Colonic mucosa (tissue), 4 donors: ENCODE results near the gene CCDC88C. TPM values are rescaled to one million over a fixed set of nuclear protein-coding genes. Genes with fewer than 3 reads are reported as not detected.

Source experiments
- DNase-seq: peaks from one replicate; pipeline ENCODE4 v3.0.0-alpha.2; 2020
- H3K27ac ChIP-seq: fragments of 200-600 bp; one replicate; pipeline ENCODE4 v1.8.0; 2021
- H3K27me3 ChIP-seq: fragments of 200-600 bp; one replicate; pipeline ENCODE4 v1.8.0; 2021
- H3K36me3 ChIP-seq: fragments of 200-600 bp; one replicate; pipeline ENCODE4 v1.8.0; 2021
- H3K4me1 ChIP-seq: fragments of 200-600 bp; one replicate; pipeline ENCODE4 v1.8.0; 2021; ENCODE audit warnings: mild to moderate bottlenecking
- H3K4me3 ChIP-seq: fragments of 200-600 bp; one replicate; pipeline ENCODE4 v1.8.0; 2021
- H3K9ac ChIP-seq, 2 donors: one replicate each; pipeline ENCODE4 v1.7.0; 2013; ENCODE audit warnings: control low read depth in 2 of 2, low read depth in 2 of 2, low read length in 2 of 2
- H3K9me3 ChIP-seq: fragments of 200-600 bp; one replicate; pipeline ENCODE4 v1.8.0; 2021
- intact Hi-C: fragments of 100-400 bp; cut with DNase I; formaldehyde crosslinking; loops from one replicate; pipeline ENCODE4 v1.14.1; 2022
- total RNA-seq, 2 donors: library from RNA; stranded (reverse); fragmentation: NEBNext Ultra II Directional in 1 of 2; extraction: Animal tissue kit (Norgen Biotek cat#: 25700) in 1 of 2; gene quantifications; one replicate each; pipeline ENCODE4 v1.2.1, GENCODE V29; 2021
- TF ChIP-seq, protein P1 (sequence below): fragments of 200-600 bp; IDR thresholded peaks from one replicate; pipeline ENCODE4 v1.8.0; 2022; ENCODE audit warnings: antibody characterized with exemption, mild to moderate bottlenecking
- donor health status: healthy.
- donor health status: DM: no; HTN: no; CAD: no.
- donor health status: DM: no; HTN: no; CAD: no.

CCDC88C gene
- total RNA-seq, 2 donors from 2014 or later = 45.6 to 48.0 TPM

DNA sequence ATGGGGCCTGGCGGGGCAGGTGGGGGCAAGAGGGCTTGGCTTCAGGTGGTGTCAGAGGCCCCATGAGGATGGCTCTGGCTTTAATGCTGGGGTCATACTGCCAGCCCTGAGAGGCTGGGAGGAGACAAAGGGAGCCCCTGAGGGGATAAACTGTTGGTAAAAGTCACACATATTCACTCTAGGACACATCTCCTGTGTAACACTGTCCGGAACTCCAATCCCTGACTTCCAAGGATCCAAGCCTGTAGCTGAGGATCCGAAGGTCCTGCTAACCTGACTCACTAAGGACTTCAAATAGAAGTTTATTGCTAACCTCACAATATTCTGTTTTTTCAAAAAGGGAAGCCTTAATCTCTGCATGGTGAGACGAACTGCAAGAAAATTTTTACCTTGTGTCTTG, 134.0 kb downstream of the CCDC88C start:
- H3K27ac ChIP-seq = no peak overlapping the region
- peaks cover 8% of the 10 kb centered on the region for H3K36me3 ChIP-seq
- intact Hi-C loops = loop anchor here (10.0 kb wide), 1 partner anchor 379 kb away; no protein-coding TSS in a partner anchor

DNA sequence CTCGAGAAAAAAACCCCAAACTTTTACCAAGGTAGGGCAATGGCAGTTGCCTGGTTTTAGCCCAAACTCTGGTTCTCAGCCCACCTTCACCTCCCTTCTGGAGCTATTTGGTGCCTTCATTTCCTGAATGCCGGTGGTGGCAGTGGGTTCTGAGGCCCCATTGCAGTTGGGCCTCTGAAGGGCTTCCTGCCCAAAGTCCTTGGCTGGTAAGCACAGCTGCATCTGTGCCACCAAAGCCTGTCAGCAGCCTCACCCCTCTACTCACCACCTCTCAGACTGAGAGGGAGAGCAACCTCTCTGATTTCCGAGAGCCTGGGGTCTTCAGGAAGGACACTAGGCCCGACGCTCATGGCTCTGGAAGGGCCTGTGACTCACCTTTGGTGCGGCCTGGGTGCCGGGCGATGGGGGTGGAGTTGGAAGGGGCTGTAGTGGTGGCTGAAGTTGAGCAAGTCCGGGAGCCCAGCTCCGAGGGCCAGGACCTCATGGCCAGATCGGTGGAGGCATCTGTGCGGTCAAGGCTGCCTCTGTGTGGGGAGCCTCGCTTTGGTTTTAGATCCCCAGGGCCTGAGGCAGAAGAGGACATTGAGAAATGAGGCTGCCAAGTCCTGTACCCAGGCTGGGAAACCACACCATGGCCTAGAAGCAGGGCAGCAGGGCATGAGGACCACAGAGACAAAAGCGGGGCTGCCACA, 134.5 kb downstream of the CCDC88C start:
- TF ChIP-seq, protein P1, sequence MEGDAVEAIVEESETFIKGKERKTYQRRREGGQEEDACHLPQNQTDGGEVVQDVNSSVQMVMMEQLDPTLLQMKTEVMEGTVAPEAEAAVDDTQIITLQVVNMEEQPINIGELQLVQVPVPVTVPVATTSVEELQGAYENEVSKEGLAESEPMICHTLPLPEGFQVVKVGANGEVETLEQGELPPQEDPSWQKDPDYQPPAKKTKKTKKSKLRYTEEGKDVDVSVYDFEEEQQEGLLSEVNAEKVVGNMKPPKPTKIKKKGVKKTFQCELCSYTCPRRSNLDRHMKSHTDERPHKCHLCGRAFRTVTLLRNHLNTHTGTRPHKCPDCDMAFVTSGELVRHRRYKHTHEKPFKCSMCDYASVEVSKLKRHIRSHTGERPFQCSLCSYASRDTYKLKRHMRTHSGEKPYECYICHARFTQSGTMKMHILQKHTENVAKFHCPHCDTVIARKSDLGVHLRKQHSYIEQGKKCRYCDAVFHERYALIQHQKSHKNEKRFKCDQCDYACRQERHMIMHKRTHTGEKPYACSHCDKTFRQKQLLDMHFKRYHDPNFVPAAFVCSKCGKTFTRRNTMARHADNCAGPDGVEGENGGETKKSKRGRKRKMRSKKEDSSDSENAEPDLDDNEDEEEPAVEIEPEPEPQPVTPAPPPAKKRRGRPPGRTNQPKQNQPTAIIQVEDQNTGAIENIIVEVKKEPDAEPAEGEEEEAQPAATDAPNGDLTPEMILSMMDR = no peak
- H3K4me3 ChIP-seq = no peak overlapping the region
- no peaks in the 10 kb centered on the region for H3K9me3 ChIP-seq
- intact Hi-C loops = loop anchor here (10.0 kb wide), 1 partner anchor 378 kb away; no protein-coding TSS in a partner anchor
- no peaks in the 10 kb centered on the region for H3K27me3 ChIP-seq
- peaks cover 9% of the 10 kb centered on the region for H3K36me3 ChIP-seq
- H3K27ac ChIP-seq = no peak overlapping the region
- no peaks in the 10 kb centered on the region for H3K4me1 ChIP-seq
- H3K9ac ChIP-seq = no peak overlapping the region
- no peak for DNase-seq

More for the DNA sequence above, 134.0 kb downstream of the CCDC88C start:
- H3K4me3 ChIP-seq = no peak overlapping the region
- no peaks in the 10 kb centered on the region for H3K27me3 ChIP-seq
- H3K9ac ChIP-seq = no peak overlapping the region
- DNase-seq = no peak
- no peaks in the 10 kb centered on the region for H3K9me3 ChIP-seq
- no peaks in the 10 kb centered on the region for H3K4me1 ChIP-seq
- TF ChIP-seq, protein P1 = no peak

DNA sequence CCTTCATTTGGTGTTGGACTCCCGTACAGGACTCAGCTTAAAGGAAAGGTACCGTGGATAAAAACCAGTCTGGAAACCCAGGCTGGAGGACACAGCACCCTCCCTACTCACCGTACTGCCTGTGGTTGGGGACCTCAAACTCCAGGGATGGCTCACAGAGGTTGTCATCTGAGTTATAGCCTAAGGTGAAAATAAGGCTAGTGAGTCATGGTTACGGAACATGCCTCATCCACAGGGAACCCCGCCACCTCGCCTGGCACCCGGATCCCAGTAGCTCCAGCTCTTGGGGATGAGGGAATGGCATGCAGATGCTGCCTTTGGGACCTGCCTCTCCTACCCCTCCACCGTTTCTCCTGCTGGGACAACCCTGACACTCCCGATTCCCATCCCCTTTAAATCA, 136.3 kb downstream of the CCDC88C start:
- Histone ChIP-seq H3K27me3 (no peaks in the 10 kb centered on the region), H3K36me3 (peaks cover 18% of the 10 kb centered on the region), H3K9ac (no peak overlapping the region), H3K27ac (no peak overlapping the region), H3K4me1 (no peaks in the 10 kb centered on the region), H3K4me3 (no peak overlapping the region), H3K9me3 (no peaks in the 10 kb centered on the region)
- TF ChIP-seq, protein P1 = no peak
- DNase-seq = no peak
- intact Hi-C loops = loop anchor here (10.0 kb wide), 1 partner anchor 377 kb away; no protein-coding TSS in a partner anchor

DNA sequence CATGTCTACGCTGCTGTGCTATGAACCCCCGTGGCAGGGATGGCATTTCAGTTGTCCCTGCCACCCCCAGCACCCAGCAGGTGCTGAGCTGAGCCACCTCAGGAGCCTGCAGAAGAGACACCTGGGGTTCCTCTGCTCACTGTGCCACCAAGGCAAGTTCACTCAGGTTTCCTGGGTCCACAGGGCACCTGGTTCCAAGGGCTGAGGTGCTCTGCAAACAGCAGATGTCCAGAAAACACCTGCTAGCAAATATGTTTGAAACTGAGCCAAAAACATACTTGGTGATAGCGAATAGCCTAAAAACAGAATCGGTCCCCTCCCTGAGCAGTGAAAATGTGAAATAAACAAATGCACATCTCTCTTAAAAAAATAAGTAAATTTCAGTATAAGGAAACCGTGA, 137.5 kb downstream of the CCDC88C start:
- H3K9ac ChIP-seq = no peak overlapping the region
- TF ChIP-seq, protein P1 = no peak
- no peaks in the 10 kb centered on the region for H3K4me1 ChIP-seq
- DNase-seq = no peak
- H3K27me3 ChIP-seq = no peaks in the 10 kb centered on the region
- no peak overlapping the region for H3K4me3 ChIP-seq
- no peak overlapping the region for H3K27ac ChIP-seq
- peaks cover 18% of the 10 kb centered on the region for H3K36me3 ChIP-seq
- intact Hi-C loops = loop anchor here (10.0 kb wide), 1 partner anchor 375 kb away; no protein-coding TSS in a partner anchor
- no peaks in the 10 kb centered on the region for H3K9me3 ChIP-seq

DNA sequence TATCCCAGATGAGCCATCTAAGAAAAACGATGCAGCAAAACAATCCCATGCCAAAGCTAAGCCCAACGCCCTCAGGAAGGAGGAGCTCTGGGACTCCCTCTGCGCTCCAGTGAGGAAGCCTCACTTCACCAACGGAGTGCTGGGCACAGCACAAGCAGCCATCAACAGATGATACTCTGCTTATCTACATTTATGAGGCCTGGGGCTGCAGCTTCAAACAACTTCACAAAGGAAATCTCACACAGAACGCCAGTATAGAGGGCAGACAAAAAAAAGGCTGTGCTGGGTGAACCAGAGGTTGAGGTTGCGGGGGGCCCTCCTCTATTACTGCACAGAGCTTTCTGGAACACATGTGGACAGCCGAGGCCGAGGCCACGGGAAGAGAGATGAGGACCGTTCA, 138.3 kb downstream of the CCDC88C start:
- no peak overlapping the region for H3K27ac ChIP-seq
- no peak overlapping the region for H3K4me3 ChIP-seq
- H3K9ac ChIP-seq = no peak overlapping the region
- H3K9me3 ChIP-seq = no peaks in the 10 kb centered on the region
- H3K27me3 ChIP-seq = no peaks in the 10 kb centered on the region
- intact Hi-C loops = no loop called here
- no peaks in the 10 kb centered on the region for H3K4me1 ChIP-seq
- peaks cover 18% of the 10 kb centered on the region for H3K36me3 ChIP-seq
- no peak for DNase-seq
- TF ChIP-seq, protein P1 = no peak
